H1 (cell line): ENCODE measurements around the gene MIB1. TPM values are rescaled to one million over a fixed set of nuclear protein-coding genes. Genes with fewer than 3 reads are reported as not detected.

Experiments used
- BCL11A ChIP-seq, 2 experiments: IDR thresholded peaks; one replicate each; pipeline ENCODE4 v1.6.1; 2011; ENCODE audit warnings: low read depth in 2 of 2, low read length in 2 of 2, mild to moderate bottlenecking in 2 of 2
- MAFK ChIP-seq: IDR thresholded peaks from 2 replicates; pipeline ENCODE4 v1.6.1; 2012; ENCODE audit warnings: low read depth, mild to moderate bottlenecking, improper control_type of control experiment, low read length
- POLR2AphosphoS5 ChIP-seq: IDR thresholded peaks from 2 replicates; pipeline ENCODE4 v1.6.1; 2011; ENCODE audit warnings: low read depth, low read length
- RAD21 ChIP-seq, 2 experiments: IDR thresholded peaks in 1 of 2; conservative IDR thresholded peaks in 1 of 2; 2 replicates each; pipeline ENCODE4 v1.6.1; 2011; ENCODE audit warnings: low read depth in 2 of 2, low read length in 2 of 2, improper control_type of control experiment in 1 of 2, inconsistent platforms in 1 of 2, mild to moderate bottlenecking in 1 of 2, moderate library complexity in 1 of 2
- RNF2 ChIP-seq: fragments of 200-900, 300-1000 bp; sonication (generic); IDR thresholded peaks from 2 replicates; pipeline ENCODE4 v1.7.1; 2016; ENCODE audit warnings: borderline replicate concordance, low read depth, mild to moderate bottlenecking, antibody characterized with exemption, low read length; ENCODE audit not compliant: poor library complexity, severe bottlenecking; ENCODE audit errors: missing control alignments
- SAP30 ChIP-seq: fragments of 300-600 bp; sonication (generic); IDR thresholded peaks from 2 replicates; pipeline ENCODE4 v1.7.1; 2012; ENCODE audit warnings: low read length, moderate library complexity, mild to moderate bottlenecking, inconsistent platforms; ENCODE audit not compliant: insufficient read depth, insufficient replicate concordance
- SIRT6 ChIP-seq: IDR thresholded peaks from one replicate; pipeline ENCODE4 v1.7.1; 2012; ENCODE audit warnings: low read length, inconsistent platforms
- TBP ChIP-seq: IDR thresholded peaks from 2 replicates; pipeline ENCODE4 v1.6.1; 2011; ENCODE audit warnings: low read depth, low read length, improper control_type of control experiment
- YY1 ChIP-seq: IDR thresholded peaks from 2 replicates; pipeline ENCODE4 v1.6.1; 2011; ENCODE audit warnings: low read depth, mild to moderate bottlenecking, low read length
- polyA plus RNA-seq, 7 experiments: library from polyadenylated mRNA; depleted of rRNA in 3 of 7; stranded (reverse) in 5 of 7; unstranded in 2 of 7; fragments of >200 nt in 5 of 7; fragments of 200-250 nt in 2 of 7; gene quantifications; 1 replicate in 5 of 7; 2 replicates in 1 of 7; 4 replicates in 1 of 7; pipeline versions ENCODE4 v1.2.1 to v1.2.3, GENCODE V29; 2011 to 2013; ENCODE audit warnings: missing spikeins in 2 of 7, mixed read lengths in 2 of 7
- total RNA-seq: library from RNA; stranded (reverse); fragmentation: NEBNext Ultra II Directional; extraction: Animal tissue kit (Norgen Biotek cat#: 25700); gene quantifications from 2 replicates; pipeline ENCODE4 v1.2.1, GENCODE V29; 2021

The MIB1 gene
- total and polyA plus RNA-seq, 2 of the 8 experiments (the other 6 are each of a cell fraction or from before 2014, with no cell fraction given) = 8.2 to 60.3 TPM

DNA sequence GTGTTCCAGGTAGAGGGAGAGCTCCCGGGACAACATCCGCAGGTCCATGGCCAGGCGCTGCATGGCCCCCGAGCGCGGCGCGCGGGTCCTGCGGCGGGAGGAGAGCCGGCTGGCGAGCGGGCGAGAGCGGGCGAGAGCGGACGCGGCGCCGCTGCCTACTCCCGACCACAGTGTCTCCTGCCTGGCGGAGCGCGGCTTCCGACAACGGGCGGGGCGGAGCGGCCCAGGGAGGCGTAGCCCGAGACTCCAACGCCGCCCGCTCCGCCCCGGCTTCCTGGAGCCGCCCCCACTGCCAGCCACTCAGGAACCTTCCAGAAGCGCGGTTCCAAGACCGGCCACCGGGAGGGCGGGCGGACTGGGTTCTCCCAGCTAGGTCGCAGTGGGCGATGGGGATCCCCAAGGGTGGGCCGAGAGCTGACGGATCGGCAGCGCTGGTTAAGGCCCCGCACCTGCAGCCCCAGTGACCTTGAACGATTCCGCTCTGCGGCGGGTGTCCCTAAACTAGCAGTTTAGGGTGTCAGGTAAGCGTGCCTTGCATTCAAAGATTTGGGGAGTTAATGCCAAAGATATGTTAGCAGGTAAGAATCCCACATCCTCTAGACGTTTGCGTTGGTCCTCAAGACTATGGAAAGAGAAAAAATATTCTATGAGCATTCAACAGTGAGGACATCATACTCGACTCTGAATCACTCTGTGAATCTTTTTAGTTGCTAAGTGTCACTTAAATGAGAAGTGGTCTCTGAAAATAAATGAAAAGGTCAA, 35.8 kb upstream of the MIB1 start, which contains the start of gene ABHD3 (continued):
- TF ChIP-seq RNF2 (no peak), TBP (peak; percentile 84; the same call in 1 of the 2 replicates), SAP30 (no peak), BCL11A (IDR thresholded peaks at IDR 0.05; ENCODE audit: low read depth in 2 of 2, low read length in 2 of 2) (no peak), YY1 (no peak), POLR2AphosphoS5 (peak; percentile 90), SIRT6 (no peak), RAD21 (IDR thresholded peaks at IDR 0.05 in 1 of 2, conservative IDR thresholded peaks at IDR 0.05 in 1 of 2; ENCODE audit: low read depth in 2 of 2, low read length in 2 of 2) (peak in 1 of 2 experiments; percentile 33; a peak in 1 of 4 replicates), MAFK (no peak)
